GM12892 (cell line): ENCODE data around the gene PGM1.

Experiments used
- POLR2A ChIP-seq: IDR thresholded peaks from 2 replicates; pipeline ENCODE4 v1.6.1; 2011; ENCODE audit warnings: low read depth, low read length, control low read depth
- POLR2AphosphoS5 ChIP-seq: IDR thresholded peaks from 2 replicates; pipeline ENCODE4 v1.6.1; 2011; ENCODE audit warnings: low read depth, low read length, control low read depth
- TAF1 ChIP-seq: IDR thresholded peaks from 2 replicates; pipeline ENCODE4 v1.6.1; 2011; ENCODE audit warnings: low read depth, mild to moderate bottlenecking, control low read depth, low read length, borderline replicate concordance

- no peak for TF ChIP-seq TAF1
- no peak for TF ChIP-seq POLR2A
- TF ChIP-seq POLR2AphosphoS5 = no peak
Measured at GRCh38 chr1:63663301-63663700, 70.1 kb downstream of the PGM1 start.
